WTC11 (cell line): ENCODE data around the gene EHMT1.

Source experiments
- ATF6 ChIP-seq: sonication (generic); formaldehyde crosslinking; IDR thresholded peaks from 2 replicates; pipeline ENCODE4 v1.8.1; 2023; ENCODE audit warnings: mild to moderate bottlenecking, missing genetic modification reagents
- CBFB ChIP-seq: sonication (generic); formaldehyde crosslinking; IDR thresholded peaks from 2 replicates; pipeline ENCODE4 v1.8.1; 2022; ENCODE audit warnings: mild to moderate bottlenecking, low read depth, missing genetic modification reagents
- CTCF ChIP-seq: fragments of 200-600 bp; IDR thresholded peaks from 2 replicates; pipeline ENCODE4 v1.8.0; 2022; ENCODE audit warnings: antibody characterized with exemption
- NR2C2 ChIP-seq: sonication (generic); formaldehyde crosslinking; IDR thresholded peaks from 2 replicates; pipeline ENCODE4 v1.8.0; 2022; ENCODE audit warnings: mild to moderate bottlenecking, missing genetic modification reagents
- SMAD4 ChIP-seq: sonication (generic); formaldehyde crosslinking; IDR thresholded peaks from 2 replicates; pipeline ENCODE4 v1.8.0; 2022; ENCODE audit warnings: mild to moderate bottlenecking, missing genetic modification reagents
- TEAD4 ChIP-seq: sonication (generic); formaldehyde crosslinking; IDR thresholded peaks from 2 replicates; pipeline ENCODE4 v1.8.0; 2022; ENCODE audit warnings: mild to moderate bottlenecking, missing genetic modification reagents
- USF2 ChIP-seq: sonication (generic); formaldehyde crosslinking; IDR thresholded peaks from 2 replicates; pipeline ENCODE4 v1.8.1; 2023; ENCODE audit warnings: mild to moderate bottlenecking, missing genetic modification reagents, moderate library complexity

- TF ChIP-seq TEAD4 (CRISPR knock-in tag) = no peak
- TF ChIP-seq CBFB = no peak
- no peak for TF ChIP-seq CTCF
- no peak for TF ChIP-seq NR2C2 (CRISPR knock-in tag)
- TF ChIP-seq ATF6 = no peak
- no peak for TF ChIP-seq USF2 (CRISPR knock-in tag)
- no peak for TF ChIP-seq SMAD4 (CRISPR knock-in tag)
Measured at GRCh38 chr9:137743695-137744094, 124.9 kb downstream of the EHMT1 start.
